GM19023 (cell line): ENCODE measurements around the gene SLC25A39.
"Not testable (repeated sequence)": the region's sequence is repeated elsewhere in the genome, so short reads cannot be mapped to it uniquely, and the experiment has no call there.

Experiments used
- ATAC-seq: cut with Tn5 transposase; IDR thresholded peaks from one replicate; pipeline ENCODE4 v1.9.1; 2021; ENCODE audit warnings: mild to moderate bottlenecking, moderate library complexity; ENCODE audit not compliant: unreplicated experiment

Gene SLC25A39

DNA sequence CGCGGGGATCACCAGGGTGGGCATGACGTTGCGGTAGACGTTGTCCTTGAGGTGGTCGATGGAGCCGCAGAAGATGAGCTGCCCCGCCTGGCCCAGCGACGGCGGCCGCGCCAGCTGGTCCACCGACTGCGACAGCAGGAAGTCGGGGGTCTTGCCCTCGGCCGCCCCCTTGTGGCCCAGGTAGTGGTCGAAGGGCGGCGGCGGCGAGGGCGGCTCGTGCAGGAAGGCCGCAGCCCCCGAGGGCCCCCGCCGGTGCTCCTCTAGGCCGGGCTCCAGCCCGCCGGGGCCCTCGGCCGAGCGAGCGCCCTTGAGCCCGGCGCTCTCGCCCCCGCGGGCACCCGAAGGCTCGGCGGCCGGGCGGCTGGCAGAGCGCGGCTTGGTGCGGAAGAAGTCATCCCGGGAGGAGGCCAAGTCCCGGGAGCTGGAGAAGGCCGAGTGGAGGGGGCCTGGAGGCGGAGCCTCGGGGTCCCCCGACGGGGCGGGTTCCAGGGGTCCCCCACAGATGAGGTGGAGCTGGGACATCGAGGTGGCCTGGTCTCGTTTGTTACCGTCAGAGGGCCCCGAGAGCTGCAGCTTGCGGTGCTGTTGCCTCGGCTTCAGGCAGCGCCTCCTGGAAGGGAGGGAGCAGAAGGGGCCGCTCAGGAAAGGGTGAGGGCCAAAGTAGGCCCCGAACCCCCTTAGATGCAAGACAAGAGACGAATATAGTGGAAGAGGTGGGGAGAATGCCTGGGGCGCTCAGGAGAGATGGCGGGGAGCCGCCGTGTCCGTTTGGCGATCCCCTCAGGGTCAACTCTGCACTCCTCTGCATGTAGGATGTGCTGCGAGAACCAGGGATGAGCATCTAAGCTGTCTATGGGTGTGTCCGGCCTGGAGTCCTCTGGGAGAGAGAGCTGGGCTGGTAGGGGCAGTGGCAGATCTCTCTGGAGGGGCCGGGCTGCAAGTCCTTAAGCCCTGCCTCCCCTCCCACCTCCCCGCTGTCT lies 30.2 kb upstream of the SLC25A39 start:
- ATAC-seq, result no peak

DNA sequence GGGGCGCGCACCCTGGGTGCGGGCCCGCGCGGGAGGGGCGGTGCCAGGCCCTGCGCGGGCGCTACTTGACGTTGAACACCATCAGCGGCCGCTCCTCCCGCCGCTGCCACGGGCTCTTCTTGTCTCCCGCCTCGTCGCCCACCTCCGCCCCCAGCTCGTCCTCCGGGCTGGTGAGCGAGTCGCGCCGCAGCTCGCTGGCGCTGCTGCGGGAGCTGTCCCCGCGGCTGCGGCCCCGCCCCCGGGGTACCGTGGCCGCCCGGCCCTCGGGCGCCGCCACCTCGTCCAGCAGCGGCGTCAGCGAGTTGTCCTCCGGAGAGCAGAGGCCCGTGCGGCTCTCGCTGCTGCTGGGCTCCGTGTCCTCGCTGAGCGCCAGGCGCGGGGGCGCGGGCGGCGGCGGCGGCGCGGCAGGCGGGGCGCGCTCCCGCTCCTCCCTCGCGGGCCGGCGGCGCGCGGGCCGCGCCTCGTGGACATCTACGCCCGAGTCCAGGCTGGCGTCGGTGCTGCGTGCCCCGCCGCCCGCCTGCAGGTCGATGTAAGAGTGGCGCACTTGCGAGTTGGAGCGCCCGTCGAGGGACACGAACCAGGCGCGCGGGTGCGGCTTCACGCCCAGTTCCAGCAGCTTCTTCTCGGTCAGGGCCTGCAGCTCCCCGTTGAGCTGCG lies 29.2 kb upstream of the SLC25A39 start:
- no peak for ATAC-seq

DNA sequence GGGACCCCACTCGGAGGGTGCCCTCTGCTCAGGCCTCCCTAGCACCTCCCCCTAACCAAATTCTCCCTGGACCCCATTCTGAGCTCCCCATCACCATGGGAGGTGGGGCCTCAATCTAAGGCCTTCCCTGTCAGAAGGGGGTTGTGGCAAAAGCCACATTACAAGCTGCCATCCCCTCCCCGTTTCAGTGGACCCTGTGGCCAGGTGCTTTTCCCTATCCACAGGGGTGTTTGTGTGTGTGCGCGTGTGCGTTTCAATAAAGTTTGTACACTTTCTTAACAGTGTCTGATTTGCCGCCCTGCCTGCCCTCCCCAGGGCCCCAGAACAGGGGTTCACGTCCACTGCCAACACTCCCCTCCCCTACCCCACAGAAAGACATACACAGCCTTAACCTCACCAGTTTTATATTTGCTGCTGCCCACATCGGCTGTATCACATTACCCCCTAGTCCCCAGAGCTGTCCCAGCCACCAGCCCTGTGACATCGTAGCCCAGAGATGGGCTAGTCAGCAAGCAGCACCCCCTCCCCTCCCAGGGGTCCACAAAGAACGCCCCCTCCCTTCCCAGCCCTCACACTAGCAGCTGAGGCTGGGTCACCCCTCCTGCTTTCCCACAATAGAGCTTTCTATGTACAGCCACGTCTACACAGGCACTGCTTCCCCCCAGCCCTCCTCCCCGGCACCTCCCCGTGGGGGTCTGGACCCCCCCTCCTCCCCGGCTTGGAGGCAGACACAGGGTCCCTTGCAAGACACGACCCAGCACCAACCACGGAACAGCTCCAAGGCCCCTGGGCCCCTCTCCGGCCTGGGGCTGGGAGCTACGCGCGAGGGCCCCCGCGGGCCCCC lies 28.4 kb upstream of the SLC25A39 start:
- ATAC-seq, result no peak

- no peak for ATAC-seq
Observed at GRCh38 chr17:44351961-44352827, 27.6 kb upstream of the SLC25A39 start.

GRCh38 chr17:44351464-44351863 lies 26.8 kb upstream of the SLC25A39 start:
- ATAC-seq, result no peak

DNA sequence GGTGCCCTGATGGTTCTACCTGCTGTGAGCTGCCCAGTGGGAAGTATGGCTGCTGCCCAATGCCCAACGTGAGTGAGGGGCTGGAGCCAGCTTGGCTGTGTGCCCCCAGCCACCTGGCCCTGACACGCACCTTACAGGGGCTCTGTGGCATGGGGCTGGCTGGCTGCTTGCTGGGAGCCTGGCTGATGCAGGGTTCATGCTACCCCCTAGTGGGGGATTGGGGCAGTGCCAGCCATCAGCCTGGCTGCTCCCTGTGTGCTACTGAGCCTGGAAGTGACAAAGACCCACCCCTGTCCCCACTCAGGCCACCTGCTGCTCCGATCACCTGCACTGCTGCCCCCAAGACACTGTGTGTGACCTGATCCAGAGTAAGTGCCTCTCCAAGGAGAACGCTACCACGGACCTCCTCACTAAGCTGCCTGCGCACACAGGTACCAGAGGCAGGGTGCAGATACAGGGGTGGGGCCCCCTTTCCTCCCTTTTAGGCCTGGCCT lies 26.2 kb upstream of the SLC25A39 start:
- no peak for ATAC-seq

DNA sequence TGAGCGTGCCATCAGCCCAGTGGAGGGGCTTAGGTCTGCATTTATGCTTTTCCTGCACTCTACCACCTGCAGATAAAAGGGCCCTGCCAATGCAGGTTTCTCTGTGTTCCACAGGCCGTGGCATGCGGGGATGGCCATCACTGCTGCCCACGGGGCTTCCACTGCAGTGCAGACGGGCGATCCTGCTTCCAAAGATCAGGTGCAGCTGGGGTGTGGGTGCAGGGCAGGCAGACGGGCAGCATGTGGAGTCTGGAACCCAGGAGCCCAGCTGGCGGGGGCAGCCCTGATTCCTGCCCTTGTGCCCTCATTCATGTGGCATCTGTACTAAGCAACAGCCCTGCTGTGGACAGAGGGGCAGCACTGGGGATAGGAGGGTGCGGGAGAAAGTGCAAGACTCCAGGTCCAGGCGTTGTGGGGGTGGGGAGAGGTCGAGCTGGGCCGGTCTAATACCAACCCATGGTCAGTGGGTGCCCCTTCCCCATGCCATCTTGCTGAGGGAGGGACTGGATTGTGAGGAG lies 25.0 kb upstream of the SLC25A39 start:
- ATAC-seq, result no peak

DNA sequence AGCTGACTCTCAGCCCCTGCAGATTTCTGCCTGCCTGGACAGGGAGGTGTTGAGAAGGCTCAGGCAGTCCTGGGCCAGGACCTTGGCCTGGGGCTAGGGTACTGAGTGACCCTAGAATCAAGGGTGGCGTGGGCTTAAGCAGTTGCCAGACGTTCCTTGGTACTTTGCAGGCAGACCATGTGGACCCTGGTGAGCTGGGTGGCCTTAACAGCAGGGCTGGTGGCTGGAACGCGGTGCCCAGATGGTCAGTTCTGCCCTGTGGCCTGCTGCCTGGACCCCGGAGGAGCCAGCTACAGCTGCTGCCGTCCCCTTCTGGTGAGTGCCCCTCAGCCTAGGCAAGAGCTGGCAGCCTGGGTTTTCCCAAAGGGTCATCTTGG lies 24.4 kb upstream of the SLC25A39 start:
- ATAC-seq, result no peak

DNA sequence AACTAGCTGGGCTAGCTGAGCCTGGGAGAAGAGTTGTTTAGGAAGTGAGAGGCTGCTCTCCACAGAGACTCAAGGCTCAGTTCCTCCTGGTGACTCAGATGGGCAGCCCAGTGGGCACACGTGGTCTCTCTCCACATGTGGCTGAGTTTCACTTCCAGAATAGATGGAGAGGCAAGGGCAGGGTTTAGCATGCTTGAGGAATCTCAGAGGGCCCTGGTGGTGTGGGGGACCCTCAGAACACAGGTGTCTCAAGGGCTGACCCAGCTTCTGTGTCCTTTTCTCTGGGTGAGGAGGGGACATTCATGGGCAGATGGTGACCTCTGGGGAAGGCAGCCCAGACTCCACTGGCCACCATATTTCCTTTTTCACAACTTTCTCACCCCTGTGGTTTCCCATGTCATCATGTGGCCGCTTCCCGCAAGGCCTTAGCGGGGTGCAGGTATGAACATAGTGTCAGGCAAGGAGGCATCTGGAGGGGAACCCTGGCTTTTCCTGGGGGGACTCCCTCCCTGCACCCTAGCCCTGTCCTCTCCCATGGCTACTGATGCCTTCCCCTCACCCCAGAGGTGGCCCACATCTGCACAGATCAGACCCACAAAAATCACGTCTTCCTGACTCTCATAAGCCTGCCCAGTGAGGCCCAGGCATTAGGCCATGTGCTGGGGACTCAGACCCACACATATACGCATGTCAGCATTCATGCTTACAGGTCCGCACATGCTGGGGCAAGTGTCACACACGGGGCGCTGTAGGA lies 23.8 kb upstream of the SLC25A39 start:
- peak; percentile 28 for ATAC-seq

GRCh38 chr17:44347206-44348055 lies 22.8 kb upstream of the SLC25A39 start:
- not testable (repeated sequence) for ATAC-seq

DNA sequence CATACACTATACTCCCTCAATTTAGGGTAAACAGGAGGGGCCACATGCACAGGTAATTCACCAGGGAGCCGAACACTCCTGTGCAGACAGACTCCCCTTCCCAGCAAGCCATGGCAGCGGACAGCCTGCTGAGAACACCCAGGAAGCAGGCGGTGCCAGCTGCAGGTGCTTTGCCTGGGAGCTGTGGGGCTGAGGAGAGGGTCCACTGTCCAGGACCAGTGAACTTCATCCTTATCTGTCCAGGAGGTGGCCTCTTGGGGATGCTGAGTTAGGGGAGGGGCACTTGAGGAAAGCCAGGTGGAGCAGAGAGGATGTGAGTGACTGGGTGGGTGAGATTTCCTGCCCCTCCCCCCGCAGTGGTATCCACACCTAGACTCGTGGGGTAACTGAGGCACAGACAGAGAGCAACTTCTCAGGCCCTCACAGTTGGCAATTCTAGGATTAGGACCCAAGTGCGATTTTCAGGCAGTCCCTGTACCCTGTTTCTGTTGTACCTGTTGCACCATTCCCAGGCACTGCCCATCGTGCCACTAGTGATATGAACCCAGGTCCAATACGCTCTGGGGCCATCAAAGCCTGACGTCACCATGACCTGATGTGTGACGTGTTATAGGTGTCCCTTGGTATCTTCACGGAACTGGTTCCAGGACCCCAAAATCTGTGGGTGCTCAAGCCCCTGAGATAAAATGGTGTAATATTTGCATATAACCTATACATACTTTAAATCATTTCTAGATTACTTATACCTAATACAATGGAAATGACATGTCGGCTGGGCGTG lies 21.6 kb upstream of the SLC25A39 start:
- no peak for ATAC-seq

- ATAC-seq, result peak; percentile 6
Observed at GRCh38 chr17:44345454-44346026, 20.9 kb upstream of the SLC25A39 start.

DNA sequence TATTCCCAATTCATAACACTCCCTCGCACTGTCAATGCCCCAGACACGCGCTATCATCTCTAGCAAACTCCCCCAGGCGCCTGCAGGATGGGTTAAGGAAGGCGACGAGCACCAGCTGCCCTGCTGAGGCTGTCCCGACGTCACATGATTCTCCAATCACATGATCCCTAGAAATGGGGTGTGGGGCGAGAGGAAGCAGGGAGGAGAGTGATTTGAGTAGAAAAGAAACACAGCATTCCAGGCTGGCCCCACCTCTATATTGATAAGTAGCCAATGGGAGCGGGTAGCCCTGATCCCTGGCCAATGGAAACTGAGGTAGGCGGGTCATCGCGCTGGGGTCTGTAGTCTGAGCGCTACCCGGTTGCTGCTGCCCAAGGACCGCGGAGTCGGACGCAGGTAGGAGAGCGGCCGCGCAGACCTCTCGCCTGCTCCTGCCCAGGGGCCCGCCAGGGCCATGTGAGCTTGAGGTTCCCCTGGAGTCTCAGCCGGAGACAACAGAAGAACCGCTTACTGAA lies 20.4 kb upstream of the SLC25A39 start, which contains the start of gene GRN:
Gene GRN (plus strand): TSS at position 364 of the 515 bp plus-strand sequence. CDS start 3,863 bp downstream, outside the sequence.
- ATAC-seq, result peak; percentile 75

DNA sequence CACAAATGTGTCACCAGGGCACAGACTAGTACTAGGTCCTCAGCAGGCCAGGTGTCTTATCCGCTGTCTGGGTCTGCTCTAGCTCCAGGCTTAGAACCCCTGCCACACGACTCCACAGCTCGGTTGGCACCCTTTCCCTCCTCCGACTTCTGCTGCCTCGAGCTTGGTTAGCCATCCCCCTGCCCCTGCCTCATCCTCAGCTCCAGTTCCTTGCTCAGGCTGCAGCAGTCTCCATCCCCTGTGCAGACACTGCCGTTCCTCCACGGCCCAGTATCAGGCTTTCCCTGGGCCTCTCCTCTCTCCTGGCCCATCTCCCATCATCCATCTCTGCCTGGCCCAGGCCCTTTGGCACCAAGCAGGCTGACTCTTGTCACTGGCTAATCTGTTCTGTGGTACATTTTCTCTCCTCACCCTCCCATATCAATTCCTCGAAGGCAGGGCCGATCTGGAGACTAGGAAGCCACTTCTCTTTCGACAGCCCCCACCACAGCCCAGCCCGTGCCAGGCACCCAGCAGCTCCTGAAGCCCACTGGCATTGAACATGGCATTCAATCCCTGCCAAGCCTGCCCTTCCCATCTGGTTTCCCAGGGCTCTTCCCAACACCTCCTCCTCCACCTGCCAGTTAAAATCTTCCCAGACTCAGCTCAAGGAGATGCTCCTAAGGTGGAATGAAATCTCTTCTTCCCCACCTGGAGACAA lies 19.0 kb upstream of the SLC25A39 start:
- no peak for ATAC-seq

DNA sequence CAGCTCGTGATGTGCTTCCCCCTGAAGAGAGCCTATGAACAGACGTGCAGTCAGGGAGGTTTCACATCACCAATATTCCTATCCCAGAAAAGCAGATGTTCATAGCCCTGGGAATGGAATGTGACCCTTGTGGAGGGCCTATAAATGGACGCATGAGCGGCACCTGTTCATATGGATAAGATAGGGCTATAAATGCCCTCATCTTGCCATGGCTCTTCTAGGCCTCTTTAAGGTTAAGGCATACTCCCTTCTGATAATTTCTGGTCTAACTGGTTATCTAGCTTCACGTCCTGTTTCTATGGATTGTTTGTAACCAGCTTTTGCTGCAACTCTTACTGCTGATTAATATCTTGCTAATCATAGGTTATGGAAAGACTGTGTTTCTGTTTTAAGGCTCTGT lies 15.9 kb upstream of the SLC25A39 start:
- not testable (repeated sequence) for ATAC-seq

- ATAC-seq, result no peak
Observed at GRCh38 chr17:44338702-44339101, 14.1 kb upstream of the SLC25A39 start.
